HG03139 (cell line): ENCODE measurements around the gene ARHGEF16.

Source experiments
- ATAC-seq: cut with Tn5 transposase; IDR thresholded peaks from one replicate; pipeline ENCODE4 v1.9.1; 2021; ENCODE audit not compliant: unreplicated experiment

Gene ARHGEF16

GRCh38 chr1:3436901-3437300, 17.6 kb upstream of the ARHGEF16 start:
- no peak for ATAC-seq

DNA sequence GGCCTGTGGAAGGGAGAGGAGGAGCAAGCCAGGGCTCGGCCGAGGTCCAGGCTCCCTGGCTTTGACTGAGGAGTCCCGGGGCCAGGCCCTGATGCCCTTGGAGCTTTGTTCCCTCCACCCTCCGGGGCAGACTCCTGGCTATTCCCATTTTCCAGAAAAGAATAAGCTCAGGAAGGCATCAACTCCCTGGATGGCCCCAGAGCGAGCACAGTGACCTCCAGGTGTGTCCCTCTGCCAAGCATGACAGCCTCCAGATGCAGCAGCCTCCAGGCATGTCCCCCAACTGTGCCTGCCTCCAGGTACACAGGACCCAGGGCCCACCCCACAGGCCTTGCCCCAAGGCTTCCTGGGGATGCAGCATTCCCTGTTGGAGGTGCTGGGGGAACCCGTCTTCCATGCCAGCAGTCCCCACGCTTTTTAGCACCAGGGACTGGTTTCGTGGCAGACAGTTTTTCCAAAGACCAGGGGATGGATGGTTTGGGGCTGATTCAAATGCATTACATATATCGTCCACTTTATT, 15.7 kb upstream of the ARHGEF16 start:
- no peak for ATAC-seq

GRCh38 chr1:3439346-3440299, 14.8 kb upstream of the ARHGEF16 start:
- ATAC-seq: no peak

DNA sequence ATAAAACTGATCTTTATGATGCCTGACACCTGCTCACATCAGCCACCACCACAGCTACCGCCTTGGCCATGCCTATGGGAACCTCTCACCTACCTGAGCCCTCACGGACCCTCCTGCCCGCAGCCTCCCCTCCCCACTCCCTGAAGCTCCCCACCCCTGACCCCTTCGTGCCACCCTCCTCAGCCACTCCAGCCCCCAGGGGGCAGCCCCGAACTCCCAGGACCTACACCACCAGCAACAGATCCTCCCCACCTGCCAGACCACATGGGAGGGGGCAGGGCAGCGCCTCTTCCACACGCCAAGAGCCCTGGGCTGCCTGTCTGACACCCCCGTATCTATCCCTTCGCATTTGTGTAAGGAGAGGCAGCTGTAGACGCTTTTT, 14.2 kb upstream of the ARHGEF16 start:
- no peak for ATAC-seq

GRCh38 chr1:3440711-3441409, 13.6 kb upstream of the ARHGEF16 start:
- ATAC-seq: no peak

GRCh38 chr1:3441410-3441847, 13.0 kb upstream of the ARHGEF16 start:
- ATAC-seq: no peak

DNA sequence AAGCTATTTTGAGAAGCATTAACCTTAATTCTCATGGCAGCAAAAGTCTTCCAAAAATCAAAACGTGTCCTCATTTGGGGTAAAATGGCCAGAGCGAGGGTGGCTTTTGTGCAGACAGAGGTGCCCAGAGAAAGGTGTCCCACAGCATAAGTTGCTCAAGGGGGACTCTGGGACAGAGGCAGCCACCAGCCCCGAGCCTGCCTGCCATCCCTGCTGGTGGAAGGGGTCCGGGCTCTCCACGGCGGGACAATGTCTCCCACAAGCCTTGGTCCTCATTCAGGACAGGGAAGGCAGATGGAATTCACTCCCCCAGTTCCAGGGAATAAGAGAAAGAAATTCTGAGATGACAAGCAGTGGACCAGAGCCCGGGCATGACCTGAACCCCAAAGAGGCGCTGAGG, 12.6 kb upstream of the ARHGEF16 start:
- ATAC-seq: no peak

- no peak for ATAC-seq
Measured at GRCh38 chr1:3442331-3442730, 12.1 kb upstream of the ARHGEF16 start.

- ATAC-seq: no peak
Measured at GRCh38 chr1:3442901-3443300, 11.6 kb upstream of the ARHGEF16 start.

- no peak for ATAC-seq
Measured at GRCh38 chr1:3443807-3444206, 10.7 kb upstream of the ARHGEF16 start.

GRCh38 chr1:3444298-3444697, 10.2 kb upstream of the ARHGEF16 start:
- ATAC-seq: no peak

DNA sequence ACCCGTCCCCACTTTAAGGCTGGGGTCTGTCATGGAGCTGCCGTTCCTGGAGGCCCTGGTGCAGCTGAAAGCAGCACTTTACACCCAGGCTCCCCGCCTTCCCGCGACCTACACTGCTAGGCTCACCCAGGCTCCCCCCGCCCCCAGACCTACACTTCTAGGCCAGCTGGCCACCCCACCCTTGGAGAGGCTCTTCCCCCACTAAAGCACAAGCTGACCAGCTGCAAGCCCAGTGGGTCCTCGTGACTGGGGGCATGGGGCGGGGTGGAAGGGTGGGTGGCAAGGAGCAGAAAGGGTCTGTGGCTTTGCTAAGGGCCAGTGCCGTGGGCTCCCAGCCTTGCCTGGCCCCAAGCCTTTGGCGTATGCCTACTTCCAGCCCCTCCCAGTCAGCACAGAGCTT, 9.7 kb upstream of the ARHGEF16 start:
- ATAC-seq: no peak

DNA sequence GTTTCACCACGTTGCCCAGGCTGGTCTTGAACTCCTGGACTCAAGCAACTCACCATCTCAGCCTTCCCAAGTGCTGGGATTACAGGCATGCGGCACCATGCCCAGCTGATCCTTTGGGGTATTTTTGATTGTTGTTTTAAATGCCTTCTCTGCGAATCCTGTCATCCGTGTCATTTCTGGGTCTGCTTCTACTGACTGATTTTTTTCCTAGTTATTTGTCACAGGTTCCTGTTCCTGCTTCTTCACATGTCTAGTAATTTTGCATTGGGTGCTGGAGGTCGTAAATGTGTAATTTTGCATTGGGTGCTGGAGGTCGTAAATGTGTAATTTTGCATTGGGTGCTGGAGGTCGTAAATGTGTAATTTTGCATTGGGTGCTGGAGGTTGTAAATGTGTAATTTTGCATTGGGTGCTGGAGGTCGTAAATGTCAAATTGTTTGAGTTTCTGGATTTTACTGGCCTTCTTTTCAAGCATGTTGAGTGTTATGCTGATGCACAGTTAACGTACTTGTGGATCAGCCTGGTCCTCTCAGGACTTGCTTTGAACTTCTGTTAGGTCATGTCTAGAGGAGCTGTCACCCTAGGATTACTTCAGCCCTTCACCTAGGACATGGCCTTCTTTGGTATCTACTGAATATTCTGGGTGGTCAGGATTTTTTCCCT, 4.1 kb upstream of the ARHGEF16 start:
- no peak for ATAC-seq

- no peak for ATAC-seq
Measured at GRCh38 chr1:3450983-3451382, 3.5 kb upstream of the ARHGEF16 start.

- ATAC-seq: no peak
Measured at GRCh38 chr1:3451994-3452865, 2.2 kb upstream of the ARHGEF16 start.

DNA sequence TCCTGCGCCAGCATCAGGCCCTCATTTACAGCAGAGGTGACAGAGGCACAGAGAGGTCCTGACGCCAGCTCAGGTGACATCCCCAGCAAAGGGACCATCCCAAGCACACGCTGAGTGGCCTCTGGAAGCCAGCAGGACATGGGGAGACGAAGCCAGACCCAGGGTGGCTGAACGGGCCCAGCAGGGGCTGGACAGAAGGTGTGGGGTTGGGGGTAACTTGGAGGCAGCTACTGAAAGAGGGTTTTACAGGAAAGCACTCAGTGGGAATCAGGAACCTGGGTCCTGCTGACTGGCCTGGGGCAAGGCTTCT, 1.6 kb upstream of the ARHGEF16 start:
- no peak for ATAC-seq

GRCh38 chr1:3453203-3453761, 1.2 kb upstream of the ARHGEF16 start:
- ATAC-seq: no peak

DNA sequence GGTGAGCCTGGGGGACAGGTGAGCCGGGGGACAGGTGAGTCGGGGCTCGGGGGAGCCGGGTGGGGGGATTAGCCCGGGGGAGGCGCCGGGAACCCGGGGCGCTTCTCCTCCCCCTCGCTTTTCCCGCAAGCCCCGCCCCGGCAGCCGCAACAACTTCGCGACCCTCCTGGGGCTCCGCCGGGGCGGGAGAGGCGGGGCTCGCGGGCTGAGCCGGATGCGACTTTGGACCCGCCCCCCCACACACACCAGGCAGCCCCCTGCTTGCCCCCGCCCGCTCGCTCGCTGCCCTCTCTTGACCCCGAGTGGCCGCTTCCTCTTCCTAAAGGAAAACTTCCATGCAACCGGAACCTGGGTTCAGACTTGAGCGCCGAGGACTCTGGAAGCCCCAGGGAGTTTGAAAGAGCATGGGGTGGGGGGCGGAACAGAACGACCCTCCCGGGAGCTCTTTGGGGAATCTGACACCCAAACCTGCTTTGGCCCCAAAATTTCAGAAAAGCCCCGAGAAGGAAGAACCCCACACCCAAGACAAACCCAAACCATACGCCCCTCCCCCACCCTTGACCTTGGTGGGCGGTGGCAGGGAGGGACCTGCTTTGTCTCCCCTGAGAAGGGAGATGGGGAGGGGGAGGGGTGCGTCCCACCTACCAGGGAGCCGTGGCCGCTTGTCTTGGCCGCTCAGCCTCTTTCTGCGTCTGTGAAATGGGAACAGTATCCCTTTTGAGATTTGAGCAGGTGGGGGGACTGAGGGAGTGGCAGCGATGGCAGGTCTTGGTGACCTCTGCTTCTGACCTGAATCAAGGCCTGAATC, 550 bp downstream of the ARHGEF16 start:
- ATAC-seq: no peak

DNA sequence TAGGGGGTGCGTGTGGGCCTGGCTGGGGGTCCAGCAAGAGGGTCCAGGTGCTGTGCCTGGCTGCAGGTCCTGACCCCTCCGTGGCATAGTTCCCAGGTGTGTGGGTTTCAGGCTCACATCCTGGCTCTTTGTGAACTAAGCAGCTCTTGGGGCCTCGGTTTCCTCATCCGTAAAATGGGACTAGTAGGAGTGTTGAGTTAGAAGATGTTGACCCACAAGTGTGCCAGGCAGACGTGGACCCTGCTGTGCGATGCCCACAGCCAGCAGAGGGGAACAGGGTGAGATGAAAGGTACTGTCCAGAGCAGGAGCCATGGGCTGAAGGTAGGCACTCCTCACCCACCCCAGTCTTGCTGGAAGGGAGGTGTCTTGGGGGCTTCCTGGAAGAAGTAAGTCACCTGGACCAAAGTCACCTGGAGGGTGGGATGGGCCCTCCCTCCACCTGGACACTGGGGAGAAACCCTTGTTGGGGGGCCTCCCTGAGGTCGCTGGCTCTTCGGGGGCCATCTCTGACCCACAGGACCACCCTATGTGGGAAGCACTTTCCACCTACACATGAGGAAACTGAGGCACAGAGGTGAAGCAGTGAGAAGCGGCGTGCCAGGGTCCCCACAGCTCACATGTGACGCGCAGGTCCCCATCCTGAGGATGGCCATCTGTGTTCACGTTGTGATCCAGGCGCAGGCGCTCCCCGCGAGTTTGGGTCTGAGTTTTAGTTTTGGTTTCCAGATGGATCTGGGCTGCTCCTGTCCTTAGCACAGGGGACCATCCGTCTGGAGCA, 1.4 kb downstream of the ARHGEF16 start:
- ATAC-seq: no peak
